ENCODE data around the gene STING1.

The STING1 gene

DNA sequence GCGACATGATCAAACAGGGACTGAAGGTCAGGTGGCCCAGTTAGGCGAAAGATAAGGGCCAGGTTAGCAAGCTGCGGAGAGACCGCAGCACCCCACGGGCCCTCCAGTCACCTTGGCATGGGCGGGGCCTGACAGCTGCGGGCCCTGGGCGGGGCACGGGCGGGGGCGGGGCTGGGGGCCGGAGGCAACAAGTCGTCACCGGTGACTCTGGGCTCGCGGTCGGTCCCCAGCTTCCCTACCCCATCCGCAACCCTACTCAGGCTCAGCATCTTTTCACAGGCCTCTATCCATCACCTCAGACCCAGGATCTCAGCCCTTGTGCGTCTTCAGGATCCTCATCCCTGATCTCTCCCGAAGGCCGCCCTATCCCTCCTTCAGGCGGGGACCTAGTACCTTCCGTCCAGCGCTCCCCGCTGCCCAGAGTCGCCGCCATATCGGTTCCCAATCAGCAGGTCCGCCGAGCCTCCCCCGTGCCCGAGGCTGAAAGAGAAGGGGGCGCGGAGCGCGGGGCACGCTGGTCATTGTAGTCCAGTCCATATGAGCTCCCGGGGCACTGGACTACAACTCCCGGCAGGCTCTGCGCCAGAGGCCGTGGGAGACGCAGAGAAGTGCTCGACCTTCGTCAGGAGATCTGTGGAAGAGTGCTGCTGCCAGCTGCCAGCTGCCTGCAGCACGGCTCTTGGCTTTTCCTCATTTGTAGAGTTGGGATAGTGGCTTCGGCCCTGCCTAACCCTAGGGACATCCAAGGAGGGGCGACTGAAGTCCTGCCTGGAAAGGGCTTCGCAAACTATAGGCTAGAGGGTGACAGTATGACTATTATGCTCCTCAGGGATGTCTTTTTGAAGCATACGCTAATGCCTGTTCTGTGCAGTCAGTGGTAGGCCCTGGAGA is 43.3 kb downstream of the STING1 start, which contains the start of gene DNAJC18:
Gene DNAJC18, minus strand, starts transcription at position 513 of the 891 bp plus-strand sequence. Its CDS starts 80 bp downstream, at position 433.
- peak; percentile 96 for DNase-seq

DNA sequence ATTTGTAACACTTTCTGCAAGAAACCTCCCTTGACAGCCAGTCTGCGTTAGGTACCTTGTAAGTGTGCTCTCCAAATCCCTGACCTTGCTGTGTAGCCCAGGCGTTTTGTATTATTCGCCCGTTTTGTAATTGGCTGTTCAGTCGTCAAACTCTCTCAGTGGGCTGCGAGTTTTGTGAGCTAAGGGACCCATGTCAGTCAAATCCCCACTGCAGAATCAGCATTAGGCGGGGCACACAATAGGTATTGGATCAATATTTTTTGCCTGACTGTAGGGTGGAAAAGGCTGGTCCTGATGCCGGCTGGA is 43.9 kb downstream of the STING1 start:
- no peak for DNase-seq

DNA sequence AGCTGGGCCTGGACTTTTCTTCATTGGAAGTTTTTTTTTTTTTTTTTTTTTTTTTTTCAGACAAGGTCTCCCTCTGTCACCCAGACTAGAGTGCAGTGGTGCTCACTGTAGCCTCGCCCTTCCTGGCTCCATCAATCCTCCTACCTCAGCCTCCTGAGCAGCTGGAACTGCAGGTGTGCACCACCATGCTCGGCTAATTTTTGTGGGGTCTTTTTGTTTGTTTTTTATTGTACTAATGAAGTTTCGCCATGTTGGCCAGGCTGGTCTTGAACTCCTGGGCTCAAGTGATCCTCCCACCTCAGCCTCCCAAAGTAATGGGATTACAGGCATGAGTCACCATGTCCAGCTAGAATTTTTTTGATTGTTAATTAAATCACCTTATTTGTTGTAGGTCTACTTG is 46.9 kb downstream of the STING1 start:
- DNase-seq, result no peak

DNA sequence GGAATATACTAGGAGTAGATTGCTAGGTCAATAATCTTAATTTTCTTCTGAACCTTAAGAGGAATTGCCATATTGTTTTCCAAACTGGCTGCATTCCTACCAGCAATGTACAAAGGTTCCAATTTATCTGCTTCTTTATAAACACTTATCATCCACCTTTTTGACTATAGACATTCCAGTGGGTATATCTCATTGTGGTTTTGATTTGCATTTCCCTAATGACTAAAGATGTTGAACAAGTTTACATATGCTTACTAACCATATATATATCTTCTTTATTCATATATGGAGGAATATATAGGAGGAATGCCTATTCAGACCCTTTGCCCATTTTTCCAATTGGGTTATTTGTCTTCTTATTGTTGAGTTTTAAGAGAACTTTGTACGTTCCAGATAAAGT is 50.9 kb downstream of the STING1 start:
- no peak for DNase-seq

DNA sequence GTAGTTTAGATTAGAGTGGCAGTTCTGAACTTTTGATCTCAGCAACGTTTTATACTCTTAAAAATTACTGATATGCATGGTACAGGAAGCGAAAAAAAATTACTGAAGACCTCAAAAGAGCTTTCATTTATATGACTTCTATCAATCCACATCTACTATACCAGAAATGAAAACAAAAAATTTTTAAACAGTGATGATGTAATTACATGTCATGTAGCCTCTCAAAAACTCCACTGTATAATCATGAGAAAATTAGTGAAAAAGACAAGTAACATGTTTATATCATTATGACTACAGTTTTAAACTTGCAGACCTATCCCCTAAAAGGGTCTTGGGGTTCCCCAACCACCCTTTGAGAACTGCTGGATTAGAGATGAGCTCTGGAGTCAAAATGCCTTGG is 52.5 kb downstream of the STING1 start:
- DNase-seq, result no peak

DNA sequence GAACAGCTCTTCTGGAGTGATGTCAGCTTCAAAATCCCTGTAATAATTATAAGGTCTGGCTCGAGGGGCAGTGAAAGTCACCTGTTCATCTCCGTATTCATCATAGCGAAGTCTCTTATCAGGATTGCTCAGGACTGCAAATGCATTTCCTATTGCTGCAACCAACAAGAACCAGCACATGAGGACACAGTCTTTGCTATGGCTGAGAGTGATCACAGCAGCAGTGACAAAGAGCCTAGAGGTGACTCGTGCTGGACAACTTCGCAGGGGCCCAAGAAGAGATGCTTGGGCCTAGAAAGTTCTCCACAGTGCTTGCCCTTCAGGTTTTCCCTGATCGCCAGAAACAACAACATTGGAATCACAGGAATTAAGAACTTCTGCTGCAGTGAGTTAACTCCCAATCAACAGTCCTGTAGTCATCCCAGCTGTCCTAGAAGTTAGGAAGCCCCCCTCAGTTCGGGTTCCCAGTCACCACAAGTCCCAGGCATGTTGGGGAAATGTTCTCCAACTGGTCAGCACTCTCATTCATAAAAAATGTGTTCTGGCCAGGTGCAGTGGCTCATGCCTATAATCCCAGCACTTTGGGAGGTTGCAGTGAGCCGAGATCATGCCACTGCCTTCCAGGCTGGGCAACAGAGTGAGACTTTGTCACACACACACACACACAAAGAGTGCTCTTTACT is 56.2 kb downstream of the STING1 start:
- peak; percentile 60 for DNase-seq
